Fibroblast of peridontal ligament (primary cell): ENCODE data around the gene SOST.
"Not testable (repeated sequence)": the region's sequence is repeated elsewhere in the genome, so short reads cannot be mapped to it uniquely, and the experiment has no call there.

ENCODE experiments used
- DNase-seq: peaks from one replicate; pipeline ENCODE4 v3.0.0-alpha.2; 2010; ENCODE audit errors: extremely low read depth

SOST gene

GRCh38 chr17:43758497-43759174 lies at the start of gene SOST:
Gene SOST (minus strand): TSS chr17:43758791. CDS start chr17:43758741, 50 bp downstream.
- DNase-seq, result no peak

GRCh38 chr17:43808076-43808475 lies 49.5 kb upstream of the SOST start:
- no peak for DNase-seq

- DNase-seq, result no peak
Measured at GRCh38 chr17:43805117-43805516, 46.5 kb upstream of the SOST start.

GRCh38 chr17:43803758-43804157 lies 45.2 kb upstream of the SOST start:
- peak; percentile 33 for DNase-seq

- DNase-seq, result no peak
Measured at GRCh38 chr17:43801844-43802243, 43.3 kb upstream of the SOST start.

GRCh38 chr17:43800736-43801135 lies 42.1 kb upstream of the SOST start:
- DNase-seq, result no peak

- DNase-seq, result no peak
Measured at GRCh38 chr17:43799047-43799446, 40.5 kb upstream of the SOST start.

GRCh38 chr17:43798024-43798423 lies 39.4 kb upstream of the SOST start:
- DNase-seq, result not testable (repeated sequence)

GRCh38 chr17:43792668-43793067 lies 34.1 kb upstream of the SOST start:
- not testable (repeated sequence) for DNase-seq

GRCh38 chr17:43791589-43791988 lies 33.0 kb upstream of the SOST start:
- DNase-seq, result peak; percentile 59

- DNase-seq, result no peak
Measured at GRCh38 chr17:43790311-43790940, 31.8 kb upstream of the SOST start.

GRCh38 chr17:43789482-43789881 lies 30.9 kb upstream of the SOST start:
- no peak for DNase-seq

- no peak for DNase-seq
Measured at GRCh38 chr17:43788540-43788939, 29.9 kb upstream of the SOST start.

GRCh38 chr17:43787728-43788127 lies 29.1 kb upstream of the SOST start:
- DNase-seq, result no peak

- peak; percentile 77 for DNase-seq
Measured at GRCh38 chr17:43784628-43785101, 26.1 kb upstream of the SOST start.

GRCh38 chr17:43784068-43784467 lies 25.5 kb upstream of the SOST start:
- DNase-seq, result no peak

- DNase-seq, result no peak
Measured at GRCh38 chr17:43782913-43783680, 24.5 kb upstream of the SOST start.

GRCh38 chr17:43780135-43780534 lies 21.5 kb upstream of the SOST start, which contains the start of gene CFAP97D1:
Gene CFAP97D1 (plus strand): TSS chr17:43780435. CDS start chr17:43780463, 28 bp downstream.
- DNase-seq, result no peak

GRCh38 chr17:43779145-43780125 lies 20.8 kb upstream of the SOST start:
- peak; percentile 25 for DNase-seq

- peak; percentile 91 for DNase-seq
Measured at GRCh38 chr17:43778337-43779144, 19.9 kb upstream of the SOST start, which contains the start of gene DUSP3. Gene DUSP3 (minus strand): TSS chr17:43778977. CDS start chr17:43778924, 53 bp downstream.
